GM13977 (cell line): ENCODE data around the gene SHKBP1.

Source experiments
- DNase-seq: peaks from one replicate; pipeline ENCODE4 v3.0.0; 2012; ENCODE audit warnings: low spot score
- in situ Hi-C: fragments of 300-500 bp; cut with MboI; formaldehyde crosslinking; loops from one replicate; pipeline ENCODE4 v1.12.0; 2022; ENCODE audit warnings: low sequenced_read_pairs, low pct_unique_long_range_greater_than_20kb, mixed read lengths, inconsistent platforms; ENCODE audit not compliant: unreplicated experiment
- TF ChIP-seq, protein P1 (sequence below): IDR thresholded peaks from 2 replicates; pipeline ENCODE4 v1.5.1; 2012; ENCODE audit warnings: mild to moderate bottlenecking, control low read depth; ENCODE audit not compliant: insufficient read depth; ENCODE audit errors: extremely low read depth, missing control alignments

SHKBP1 gene, protein sequence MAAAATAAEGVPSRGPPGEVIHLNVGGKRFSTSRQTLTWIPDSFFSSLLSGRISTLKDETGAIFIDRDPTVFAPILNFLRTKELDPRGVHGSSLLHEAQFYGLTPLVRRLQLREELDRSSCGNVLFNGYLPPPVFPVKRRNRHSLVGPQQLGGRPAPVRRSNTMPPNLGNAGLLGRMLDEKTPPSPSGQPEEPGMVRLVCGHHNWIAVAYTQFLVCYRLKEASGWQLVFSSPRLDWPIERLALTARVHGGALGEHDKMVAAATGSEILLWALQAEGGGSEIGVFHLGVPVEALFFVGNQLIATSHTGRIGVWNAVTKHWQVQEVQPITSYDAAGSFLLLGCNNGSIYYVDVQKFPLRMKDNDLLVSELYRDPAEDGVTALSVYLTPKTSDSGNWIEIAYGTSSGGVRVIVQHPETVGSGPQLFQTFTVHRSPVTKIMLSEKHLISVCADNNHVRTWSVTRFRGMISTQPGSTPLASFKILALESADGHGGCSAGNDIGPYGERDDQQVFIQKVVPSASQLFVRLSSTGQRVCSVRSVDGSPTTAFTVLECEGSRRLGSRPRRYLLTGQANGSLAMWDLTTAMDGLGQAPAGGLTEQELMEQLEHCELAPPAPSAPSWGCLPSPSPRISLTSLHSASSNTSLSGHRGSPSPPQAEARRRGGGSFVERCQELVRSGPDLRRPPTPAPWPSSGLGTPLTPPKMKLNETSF

DNA sequence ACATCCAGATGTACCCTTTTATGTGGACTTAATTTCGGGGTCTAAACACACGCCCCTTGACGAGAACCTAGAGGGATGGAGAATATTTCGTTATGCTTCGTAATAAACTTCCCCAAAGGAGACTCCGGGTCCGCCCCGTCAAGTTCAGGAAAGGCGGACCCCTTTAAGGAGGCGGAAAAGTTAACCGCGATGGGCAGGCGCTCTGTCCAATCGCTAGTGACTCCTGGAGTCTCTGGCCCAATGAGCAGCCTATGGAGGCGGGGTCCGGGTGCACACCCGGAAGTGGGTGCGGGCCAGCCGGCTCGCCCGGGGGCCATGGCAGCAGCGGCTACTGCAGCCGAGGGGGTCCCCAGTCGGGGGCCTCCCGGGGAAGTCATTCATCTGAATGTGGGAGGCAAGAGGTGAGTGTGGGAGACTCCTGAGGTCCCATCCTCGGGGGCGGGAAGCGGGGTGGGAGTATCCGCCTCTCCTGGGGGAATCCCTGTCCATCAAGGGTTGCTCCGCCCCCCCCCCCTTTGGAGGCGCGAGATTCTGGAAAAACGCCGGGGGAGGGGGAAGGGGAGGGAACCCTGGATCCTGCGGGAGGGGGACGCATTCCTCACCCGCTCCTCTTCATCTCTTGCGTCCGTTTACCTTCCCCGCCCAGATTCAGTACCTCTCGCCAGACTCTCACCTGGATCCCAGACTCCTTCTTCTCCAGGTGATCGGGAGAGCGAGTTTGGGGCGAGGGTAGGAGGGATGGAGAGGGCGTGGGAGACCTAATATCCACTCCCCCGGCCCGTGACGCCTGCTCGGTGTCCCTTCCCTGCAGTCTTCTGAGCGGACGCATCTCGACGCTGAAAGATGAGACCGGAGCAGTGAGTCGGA is at the start of gene SHKBP1:
Gene SHKBP1, plus strand, starts transcription at position 289 of the 867 bp plus-strand sequence. Its CDS starts 27 bp downstream, at position 316.
- in situ Hi-C loops: no loop called here
- DNase-seq: peak; percentile 99
- TF ChIP-seq, protein P1, sequence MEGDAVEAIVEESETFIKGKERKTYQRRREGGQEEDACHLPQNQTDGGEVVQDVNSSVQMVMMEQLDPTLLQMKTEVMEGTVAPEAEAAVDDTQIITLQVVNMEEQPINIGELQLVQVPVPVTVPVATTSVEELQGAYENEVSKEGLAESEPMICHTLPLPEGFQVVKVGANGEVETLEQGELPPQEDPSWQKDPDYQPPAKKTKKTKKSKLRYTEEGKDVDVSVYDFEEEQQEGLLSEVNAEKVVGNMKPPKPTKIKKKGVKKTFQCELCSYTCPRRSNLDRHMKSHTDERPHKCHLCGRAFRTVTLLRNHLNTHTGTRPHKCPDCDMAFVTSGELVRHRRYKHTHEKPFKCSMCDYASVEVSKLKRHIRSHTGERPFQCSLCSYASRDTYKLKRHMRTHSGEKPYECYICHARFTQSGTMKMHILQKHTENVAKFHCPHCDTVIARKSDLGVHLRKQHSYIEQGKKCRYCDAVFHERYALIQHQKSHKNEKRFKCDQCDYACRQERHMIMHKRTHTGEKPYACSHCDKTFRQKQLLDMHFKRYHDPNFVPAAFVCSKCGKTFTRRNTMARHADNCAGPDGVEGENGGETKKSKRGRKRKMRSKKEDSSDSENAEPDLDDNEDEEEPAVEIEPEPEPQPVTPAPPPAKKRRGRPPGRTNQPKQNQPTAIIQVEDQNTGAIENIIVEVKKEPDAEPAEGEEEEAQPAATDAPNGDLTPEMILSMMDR: no peak

DNA sequence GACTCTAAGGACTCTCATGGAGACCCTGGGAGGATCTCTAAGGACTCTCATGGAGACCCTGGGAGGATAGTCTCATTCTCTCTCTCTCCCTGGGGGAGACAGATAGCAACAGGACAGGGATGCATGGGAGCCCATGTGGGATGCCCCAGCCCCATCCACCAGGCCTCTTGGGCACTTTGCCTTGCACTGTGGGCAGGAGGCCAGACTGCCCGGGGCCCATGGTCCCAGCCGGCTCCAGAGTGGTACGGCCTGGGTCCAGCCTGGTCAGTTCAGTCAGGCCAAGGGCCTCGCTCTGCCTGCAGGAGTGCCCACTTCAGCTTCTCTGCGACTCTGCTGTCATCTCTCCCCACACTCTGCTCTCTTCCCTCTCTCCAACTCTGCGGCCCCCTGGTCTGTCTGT is 48.6 kb upstream of the SHKBP1 start:
- TF ChIP-seq, protein P1: no peak
- DNase-seq: no peak
- in situ Hi-C loops: no loop called here

DNA sequence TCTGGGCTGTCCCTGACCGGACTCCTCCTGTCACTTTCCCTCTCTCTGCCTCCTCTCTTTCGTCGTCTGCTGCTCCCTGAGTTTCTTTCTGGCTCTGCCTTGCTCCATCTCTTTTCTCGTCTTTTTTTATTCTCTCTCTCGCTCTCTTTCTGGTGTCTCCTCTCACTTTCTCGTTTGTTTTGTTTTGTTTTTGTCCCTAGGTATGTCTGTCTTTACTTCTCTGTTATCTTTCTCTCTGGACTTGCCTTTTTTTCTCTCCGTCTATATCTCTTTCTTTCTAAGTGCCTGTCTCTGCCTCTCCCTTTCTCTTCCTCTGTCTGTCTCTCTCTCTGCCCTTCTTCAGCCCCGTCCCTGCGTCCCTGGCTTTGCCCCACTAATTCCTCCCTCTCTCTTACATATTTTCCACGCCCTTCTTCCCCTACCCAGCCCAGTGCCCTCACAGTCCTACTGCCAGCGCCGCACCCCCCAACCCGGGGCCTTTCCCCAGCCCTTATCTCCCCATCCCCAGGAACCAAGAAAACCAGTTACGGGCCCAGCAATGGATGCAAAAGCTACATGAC is 48.1 kb upstream of the SHKBP1 start:
- DNase-seq: no peak
- in situ Hi-C loops: no loop called here
- TF ChIP-seq, protein P1: no peak

DNA sequence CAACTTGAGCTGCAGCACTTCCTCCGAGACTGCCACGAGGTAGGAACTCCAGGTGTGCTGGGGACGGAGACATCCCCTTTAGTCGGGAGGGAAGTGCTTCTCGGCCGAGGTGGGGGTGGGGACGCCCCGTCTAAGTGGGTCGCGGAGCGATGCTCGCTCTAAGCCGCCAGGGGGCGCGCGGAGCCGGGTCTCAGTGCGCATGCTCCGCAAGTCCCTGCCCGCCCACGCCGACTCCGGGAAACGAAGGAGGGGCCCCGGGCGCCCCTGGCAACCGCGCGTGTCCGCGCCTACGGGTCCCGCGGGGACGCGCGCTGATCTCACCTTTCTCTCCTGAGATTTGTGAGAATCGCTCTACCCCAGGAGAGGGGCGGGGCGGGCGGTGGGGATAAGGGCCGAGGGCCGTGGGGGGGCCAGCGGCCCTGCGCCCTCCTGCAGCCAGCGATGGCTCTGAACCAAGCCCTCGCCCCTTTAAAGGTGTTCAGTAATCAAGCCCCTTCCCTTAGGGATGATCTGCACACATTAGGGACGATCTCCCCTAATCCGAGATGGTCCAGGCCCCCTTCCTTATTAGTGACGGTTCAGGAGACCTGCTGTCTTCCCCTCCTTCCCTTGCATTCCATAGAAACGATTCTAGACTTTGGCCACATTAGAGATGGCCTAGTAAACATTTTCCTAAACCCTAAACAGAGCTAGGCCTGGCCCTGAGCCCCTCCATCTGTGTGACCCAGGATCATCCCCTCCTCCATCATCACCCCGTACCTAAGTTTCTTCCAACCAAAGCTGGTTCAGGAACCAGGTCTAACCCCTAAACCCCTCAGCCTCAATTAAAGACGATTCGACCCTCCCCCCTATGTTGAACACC is 47.3 kb upstream of the SHKBP1 start:
- TF ChIP-seq, protein P1: peak; percentile 95
- peak; percentile 99 for DNase-seq
- in situ Hi-C loops: no loop called here

DNA sequence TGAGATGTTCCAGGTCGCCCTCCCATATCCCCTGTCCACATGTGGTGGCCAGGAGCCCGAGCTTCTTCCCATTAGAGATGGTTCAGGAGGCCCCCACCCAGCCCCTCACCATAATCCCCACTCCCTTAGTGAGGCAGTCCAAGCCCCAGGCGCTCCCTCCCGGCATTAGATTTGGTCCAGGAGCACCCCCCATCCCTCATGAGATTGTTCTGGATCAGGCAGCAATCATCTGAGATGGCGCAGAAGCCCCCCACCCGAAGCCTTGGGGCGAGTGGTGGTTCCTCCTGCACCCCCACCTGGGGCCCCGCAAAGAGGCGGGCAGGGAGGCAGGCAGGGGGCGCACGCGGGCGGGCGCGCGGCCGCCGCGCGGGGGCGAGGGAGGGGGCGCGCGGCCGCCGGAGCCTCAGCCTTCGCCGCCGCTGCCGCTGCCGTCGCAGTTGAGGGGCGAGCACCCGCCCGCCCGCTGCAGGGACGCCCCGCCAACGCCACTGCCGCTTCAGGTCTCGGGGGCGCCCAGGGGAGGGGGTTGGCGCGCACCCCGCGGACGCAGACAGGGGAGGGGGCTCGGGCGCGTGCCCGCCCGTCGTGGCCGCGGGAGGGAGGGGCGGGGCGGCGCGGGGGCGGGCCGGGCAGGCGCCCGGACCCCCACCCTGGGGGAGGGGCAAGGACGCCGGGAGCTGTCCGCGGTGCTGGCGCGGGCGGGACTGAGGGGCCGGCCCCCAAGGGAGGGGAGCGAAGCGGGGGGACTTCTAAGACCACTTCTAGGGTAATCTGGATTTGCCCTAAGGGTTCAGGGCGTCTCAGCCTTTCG is 46.4 kb upstream of the SHKBP1 start:
- DNase-seq: peak; percentile 67
- TF ChIP-seq, protein P1: peak; percentile 41
- in situ Hi-C loops: no loop called here
